NOMO-1 treated with dmso at 0.1 percent for 144 hours (cell line): ENCODE measurements around the gene LEO1.
A peak's percentile ranks its signal among the peaks of the same experiment; 100 is the strongest.
"Not testable (repeated sequence)": the region's sequence is repeated elsewhere in the genome, so short reads cannot be mapped to it uniquely, and the experiment has no call there.

Experiments used
- DNase-seq: peaks from one replicate; lab custom pipeline; 2025; ENCODE audit not compliant: unreplicated experiment; lab: John Stamatoyannopoulos, UW

LEO1 gene

DNA sequence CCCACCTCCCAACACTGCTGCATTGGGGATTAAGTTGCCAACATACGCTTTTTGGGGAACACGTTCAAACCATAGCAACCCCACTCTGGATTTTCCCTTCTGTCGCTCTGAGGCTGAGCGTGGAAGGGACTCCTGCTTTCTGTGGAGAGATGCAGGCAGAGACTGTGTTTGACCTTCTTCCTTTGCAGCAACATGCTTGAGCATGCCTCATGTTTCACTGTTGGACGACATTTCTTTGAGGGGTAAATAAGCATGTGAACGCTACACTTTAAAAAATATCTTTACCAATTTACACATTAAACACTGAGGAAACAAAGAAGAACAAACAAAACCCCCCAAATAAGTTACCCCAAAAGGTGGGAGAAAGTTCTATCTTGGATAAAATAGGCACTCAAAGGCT lies 33.2 kb upstream of the LEO1 start:
- no peak for DNase-seq

DNA sequence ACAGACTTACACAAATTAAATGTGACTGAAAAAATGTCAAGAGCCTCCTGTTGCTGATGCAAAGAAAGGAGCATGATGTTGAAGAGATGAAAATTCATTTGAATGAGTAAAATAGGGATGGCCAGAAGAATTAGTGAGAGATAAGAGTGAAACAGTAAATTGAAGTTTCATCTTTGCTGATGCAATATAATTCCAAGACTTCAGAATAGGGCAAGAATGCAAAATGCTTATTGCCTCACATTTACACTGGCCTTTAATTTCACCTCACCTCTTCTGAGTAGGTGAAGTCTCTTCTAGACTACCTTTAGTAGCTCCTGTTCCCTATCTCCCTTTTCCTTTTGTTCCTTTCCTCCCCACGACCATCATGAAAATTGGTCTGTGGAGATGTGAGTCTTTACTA lies 32.1 kb upstream of the LEO1 start:
- no peak for DNase-seq

DNA sequence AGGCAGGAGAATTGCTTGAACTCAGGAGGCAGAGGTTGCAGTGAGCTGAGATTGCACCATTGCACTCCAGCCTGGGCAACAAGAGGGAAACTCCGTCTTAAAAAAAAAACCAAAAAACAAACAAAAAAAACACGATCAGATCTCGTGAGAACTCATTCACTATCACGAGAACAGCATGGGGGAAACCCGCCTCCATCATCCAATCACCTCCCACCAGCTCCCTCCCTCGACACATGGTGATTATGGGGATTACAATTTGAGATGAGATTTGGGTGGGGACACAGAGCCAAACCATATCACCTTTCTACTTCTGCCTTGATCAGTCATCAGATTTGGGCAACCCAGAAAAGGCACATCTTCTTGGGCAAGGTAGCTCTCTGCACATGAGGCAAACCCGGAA lies 31.5 kb upstream of the LEO1 start:
- not testable (repeated sequence) for DNase-seq

GRCh38 chr15:52002351-52002750 lies 30.8 kb upstream of the LEO1 start:
- no peak for DNase-seq

DNA sequence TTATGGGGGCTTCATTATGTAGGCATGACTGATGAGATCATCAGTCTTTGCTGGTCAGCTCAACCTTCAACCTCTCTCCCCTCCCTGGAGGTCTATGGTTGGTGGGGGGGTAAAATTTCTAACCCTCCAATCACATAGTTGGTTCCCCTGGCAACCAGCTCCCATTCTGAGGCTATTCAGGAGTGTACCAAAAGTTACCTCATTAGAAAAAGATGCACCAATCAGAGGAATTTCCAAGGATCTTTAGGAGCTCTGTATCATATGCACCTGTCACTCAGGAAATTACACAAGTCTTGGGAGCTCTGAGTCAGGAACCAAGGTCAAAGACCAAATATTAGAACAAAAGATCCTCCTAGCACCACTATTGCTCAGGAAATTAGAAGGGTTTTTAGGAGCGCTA lies 21.4 kb upstream of the LEO1 start:
- DNase-seq: no peak

DNA sequence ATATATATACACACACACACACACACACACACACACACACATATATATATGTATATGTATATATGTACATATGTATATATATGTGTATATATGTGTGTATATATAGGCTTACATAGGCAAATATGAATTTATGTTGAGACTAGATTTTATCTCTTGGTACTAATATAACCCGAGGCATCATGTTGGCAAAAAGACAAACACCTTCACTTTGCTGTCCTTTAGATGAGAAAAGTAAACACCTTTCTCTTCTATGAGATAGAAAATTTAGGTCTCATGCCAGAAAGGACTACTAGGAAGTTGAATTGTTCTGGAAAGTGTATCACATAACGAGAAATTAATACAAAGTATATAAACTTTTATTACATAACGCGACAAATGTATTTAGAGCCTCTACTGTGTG lies 19.6 kb upstream of the LEO1 start:
- DNase-seq: no peak

- no peak for DNase-seq
Measured at GRCh38 chr15:51982770-51983103, 11.2 kb upstream of the LEO1 start.

DNA sequence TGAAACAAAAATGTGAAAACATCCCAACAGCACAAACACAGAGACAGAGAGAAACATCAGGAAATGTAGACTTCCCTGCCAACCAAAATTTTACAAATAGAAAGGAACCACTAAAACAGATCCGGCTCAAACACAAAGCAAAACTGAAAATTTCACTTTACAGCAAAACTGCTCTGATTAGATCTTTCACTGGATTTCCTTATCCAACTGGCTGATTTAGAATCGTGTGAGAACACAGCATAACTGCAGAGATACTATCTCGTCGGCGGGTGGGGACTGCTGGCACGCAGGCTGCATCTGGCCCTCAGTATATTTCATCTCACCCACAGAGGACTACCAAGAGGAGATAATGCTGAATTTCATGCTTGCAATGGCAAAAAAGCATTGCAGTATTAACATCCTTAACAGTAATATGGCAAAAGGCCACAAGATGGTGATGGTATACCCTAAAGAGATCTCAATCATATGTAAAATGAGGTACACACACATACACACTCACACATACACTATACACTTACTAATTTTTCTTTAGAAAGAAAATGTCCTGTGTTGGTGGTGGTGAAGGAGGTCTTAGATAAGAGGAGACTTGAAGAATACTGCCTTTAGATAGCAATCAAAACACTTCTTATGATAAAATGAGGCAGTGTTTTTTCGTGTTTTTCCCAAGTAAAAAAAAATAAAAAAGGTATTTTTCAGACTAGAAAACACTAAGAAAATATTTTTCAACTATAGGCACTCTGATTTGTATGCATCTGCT lies 10.6 kb upstream of the LEO1 start:
- peak; percentile 71 for DNase-seq

- DNase-seq: no peak
Measured at GRCh38 chr15:51973775-51974174, 2.2 kb upstream of the LEO1 start.

GRCh38 chr15:51973220-51973619 lies 1.6 kb upstream of the LEO1 start:
- DNase-seq: no peak

- no peak for DNase-seq
Measured at GRCh38 chr15:51971032-51971374, 575 bp downstream of the LEO1 start.

GRCh38 chr15:51970132-51970817 lies 1.3 kb downstream of the LEO1 start:
- no peak for DNase-seq

- no peak for DNase-seq
Measured at GRCh38 chr15:51969728-51970127, 1.9 kb downstream of the LEO1 start.

- no peak for DNase-seq
Measured at GRCh38 chr15:51967583-51967982, 4.0 kb downstream of the LEO1 start.

- DNase-seq: no peak
Measured at GRCh38 chr15:51966192-51966591, 5.4 kb downstream of the LEO1 start.

GRCh38 chr15:51965691-51966090 lies 5.9 kb downstream of the LEO1 start:
- no peak for DNase-seq

- no peak for DNase-seq
Measured at GRCh38 chr15:51955504-51955903, 16.1 kb downstream of the LEO1 start.

DNA sequence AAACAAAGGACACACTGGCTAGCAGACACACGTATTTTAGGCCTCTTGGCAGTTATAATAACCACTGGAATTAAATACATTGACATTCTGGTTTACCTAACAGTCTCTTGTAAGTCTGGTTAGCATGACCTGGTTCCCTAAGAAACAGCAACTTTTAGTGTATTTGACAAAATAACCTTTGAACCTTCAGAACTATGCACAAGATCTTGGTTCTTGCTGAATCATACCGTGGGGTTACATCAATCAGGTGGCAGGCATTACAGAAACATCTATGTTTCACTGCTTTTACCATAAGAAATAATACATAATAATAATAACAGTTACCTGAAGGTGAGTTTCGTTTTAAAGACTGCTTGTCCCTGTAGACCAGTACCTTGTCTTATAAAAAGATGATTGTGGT lies 18.8 kb downstream of the LEO1 start:
- DNase-seq: no peak

DNA sequence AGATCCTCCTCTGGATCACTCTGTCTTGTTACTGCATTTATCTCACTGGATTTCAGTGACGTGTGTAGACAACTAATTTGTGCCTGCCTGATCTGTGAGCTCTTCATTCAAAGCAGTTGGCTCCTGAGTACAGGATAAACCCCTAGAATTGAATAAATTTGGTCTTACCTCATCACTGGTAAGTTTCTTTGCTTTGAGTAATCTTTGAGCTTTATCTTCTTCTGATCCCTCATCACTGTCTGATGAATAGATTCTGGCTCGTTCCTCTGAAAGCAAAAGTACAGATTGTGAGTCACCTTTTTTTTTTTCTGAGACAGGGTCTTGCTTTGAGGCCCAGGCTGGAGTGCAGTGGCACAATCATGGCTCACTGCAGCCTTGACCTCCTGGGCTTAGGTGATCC lies 24.5 kb downstream of the LEO1 start:
- DNase-seq: no peak

DNA sequence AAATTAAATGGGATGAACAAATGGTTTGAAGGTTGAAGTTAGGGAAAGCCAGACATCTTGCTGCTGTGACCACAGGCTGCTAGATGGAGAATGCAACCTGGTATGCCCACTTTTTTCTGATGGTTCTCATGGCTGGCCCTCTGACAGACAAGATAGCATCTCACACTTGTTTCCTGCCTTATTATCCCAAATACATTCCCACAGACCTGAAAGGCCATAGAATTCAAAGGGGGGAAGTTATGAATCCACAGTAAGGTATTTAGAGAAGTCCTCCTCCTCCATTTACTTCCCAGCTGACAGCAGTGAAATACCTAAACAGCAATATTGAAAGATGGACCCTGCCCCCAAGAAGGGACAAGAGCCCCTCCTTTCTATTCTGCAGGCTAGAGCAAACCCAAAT lies 32.4 kb downstream of the LEO1 start:
- DNase-seq: no peak

DNA sequence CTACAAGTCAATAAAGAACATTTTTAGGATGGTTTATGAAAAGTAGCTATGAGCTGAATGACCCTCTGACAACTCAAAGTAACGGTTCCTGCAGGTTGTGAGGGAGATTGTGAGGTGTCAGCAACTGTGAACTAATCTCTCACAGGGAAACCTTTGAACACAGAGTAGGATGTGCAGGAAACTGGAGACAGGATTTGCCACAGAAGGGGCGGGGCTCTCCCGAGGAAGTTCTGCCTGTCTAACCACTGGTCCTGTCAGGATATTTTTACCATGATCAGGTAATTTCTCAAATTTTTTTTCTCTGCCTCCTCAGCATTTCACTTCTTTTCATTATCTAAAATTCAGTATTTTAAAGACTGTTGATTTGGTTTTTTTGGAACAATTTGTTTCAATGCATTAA lies 33.3 kb downstream of the LEO1 start:
- no peak for DNase-seq

- DNase-seq: no peak
Measured at GRCh38 chr15:51936105-51936478, 35.5 kb downstream of the LEO1 start.

DNA sequence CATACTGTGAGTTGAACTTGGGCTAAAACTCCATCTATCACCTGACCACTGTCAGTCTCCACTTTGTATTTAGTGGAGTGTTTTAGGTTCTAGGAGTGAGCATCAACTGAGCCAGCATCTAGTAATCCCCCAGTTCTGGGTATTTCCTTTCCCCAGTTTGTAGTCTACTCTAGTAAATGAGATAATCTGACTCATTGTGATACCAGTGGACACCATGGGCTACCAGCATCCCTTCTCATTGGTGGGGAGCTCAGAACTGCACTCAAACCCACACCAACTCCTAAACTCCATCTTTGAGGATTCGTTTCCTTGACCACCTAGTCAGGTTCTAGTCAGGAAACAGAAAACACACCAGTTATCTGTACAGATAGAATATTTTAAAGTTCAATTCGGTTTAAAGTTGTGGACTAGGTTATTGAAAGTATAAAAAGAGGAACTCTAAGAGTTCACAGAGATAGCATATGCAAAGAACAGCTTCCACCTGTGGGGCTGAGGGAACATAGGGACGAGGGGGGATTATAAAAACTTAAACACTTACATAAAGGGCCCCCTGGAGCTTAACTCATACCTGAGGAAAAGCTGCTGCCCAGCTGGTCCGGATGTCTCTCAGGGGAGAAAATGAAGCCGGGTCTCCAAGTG lies 36.0 kb downstream of the LEO1 start:
- no peak for DNase-seq
